ENCODE data around the gene HSD17B2. TPM values are rescaled to one million over a fixed set of nuclear protein-coding genes. Genes with fewer than 3 reads are reported as not detected.

Gene HSD17B2
- total RNA-seq, 2 donors from 2014 or later, result not detected

GRCh38 chr16:82067042-82067803, 32.2 kb downstream of the HSD17B2 start:
- no peak for ATAC-seq (ENCODE audit: insufficient number of reproducible peaks, low FRiP score, low read depth)

GRCh38 chr16:82067804-82068325, 32.8 kb downstream of the HSD17B2 start:
- Histone ChIP-seq H3K9me3 (no peaks in the 10 kb centered on the region), H3K27ac (no peak overlapping the region), H3K36me3 (no peaks in the 10 kb centered on the region), H3K4me3 (no peak overlapping the region), H3K27me3 (replicated peaks; ENCODE audit: insufficient read depth) (no peaks in the 10 kb centered on the region), H3K4me1 (ENCODE audit: control insufficient read depth in 1 of 2, low read depth in 2 of 2) (no peaks in the 10 kb centered on the region)
- ATAC-seq (ENCODE audit: insufficient number of reproducible peaks, low FRiP score, low read depth) (no peak), DNase-seq (ENCODE audit: low spot score) (no peak)
- no peak for TF ChIP-seq CTCF (IDR thresholded peaks at IDR 0.05)

More at GRCh38 chr16:82067042-82067803, 32.2 kb downstream of the HSD17B2 start:
- Histone ChIP-seq H3K27ac (no peak overlapping the region), H3K9me3 (no peaks in the 10 kb centered on the region), H3K4me3 (no peak overlapping the region), H3K27me3 (replicated peaks; ENCODE audit: insufficient read depth) (no peaks in the 10 kb centered on the region), H3K4me1 (ENCODE audit: control insufficient read depth in 1 of 2, low read depth in 2 of 2) (no peaks in the 10 kb centered on the region), H3K36me3 (no peaks in the 10 kb centered on the region)
- no peak for DNase-seq (ENCODE audit: low spot score)
- no peak for TF ChIP-seq CTCF (IDR thresholded peaks at IDR 0.05)

GRCh38 chr16:82070656-82071369, 35.8 kb downstream of the HSD17B2 start:
- DNase-seq (ENCODE audit: low spot score) (no peak), ATAC-seq (ENCODE audit: insufficient number of reproducible peaks, low FRiP score, low read depth) (no peak)
- no peak overlapping the region for H3K27ac ChIP-seq
- no peaks in the 10 kb centered on the region for H3K27me3 ChIP-seq (replicated peaks; ENCODE audit: insufficient read depth)
- no peaks in the 10 kb centered on the region for H3K4me1 ChIP-seq (ENCODE audit: control insufficient read depth in 1 of 2, low read depth in 2 of 2)
- no peak for TF ChIP-seq CTCF (IDR thresholded peaks at IDR 0.05)
- H3K36me3 ChIP-seq, result no peaks in the 10 kb centered on the region
- H3K4me3 ChIP-seq, result no peak overlapping the region
- no peaks in the 10 kb centered on the region for H3K9me3 ChIP-seq

- ATAC-seq (ENCODE audit: insufficient number of reproducible peaks, low FRiP score, low read depth) (no peak), DNase-seq (ENCODE audit: low spot score) (no peak)
- Histone ChIP-seq H3K4me1 (ENCODE audit: control insufficient read depth in 1 of 2, low read depth in 2 of 2) (no peaks in the 10 kb centered on the region), H3K27ac (no peak overlapping the region), H3K27me3 (replicated peaks; ENCODE audit: insufficient read depth) (no peaks in the 10 kb centered on the region), H3K4me3 (no peak overlapping the region), H3K9me3 (no peaks in the 10 kb centered on the region), H3K36me3 (no peaks in the 10 kb centered on the region)
- no peak for TF ChIP-seq CTCF (IDR thresholded peaks at IDR 0.05)
Observed at GRCh38 chr16:82071421-82071820, 36.4 kb downstream of the HSD17B2 start.

GRCh38 chr16:82072313-82072712, 37.3 kb downstream of the HSD17B2 start:
- Histone ChIP-seq H3K36me3 (no peaks in the 10 kb centered on the region), H3K27ac (no peak overlapping the region), H3K4me3 (no peak overlapping the region), H3K9me3 (no peaks in the 10 kb centered on the region), H3K27me3 (replicated peaks; ENCODE audit: insufficient read depth) (no peaks in the 10 kb centered on the region), H3K4me1 (ENCODE audit: control insufficient read depth in 1 of 2, low read depth in 2 of 2) (no peaks in the 10 kb centered on the region)
- TF ChIP-seq CTCF (IDR thresholded peaks at IDR 0.05), result no peak
- ATAC-seq (ENCODE audit: insufficient number of reproducible peaks, low FRiP score, low read depth) (no peak), DNase-seq (ENCODE audit: low spot score) (no peak)

Data from thoracic aorta (tissue), 2 donors.